ENCODE results near the gene INTS15. TPM values are rescaled to one million over a fixed set of nuclear protein-coding genes. Genes with fewer than 3 reads are reported as not detected.

Gene INTS15
- total and polyA plus RNA-seq, 9 of the 15 experiments (the other 6 are each of a cell fraction or from before 2014, with no cell fraction given): 0.52 to 28.9 (median 11.6) TPM

- H3K27ac ChIP-seq (ENCODE audit: extremely low read depth, low read depth, low read length): no peak overlapping the region
- CTCF ChIA-PET (ENCODE audit: low intra/inter-chr PET ratio): no interaction called here
- H3K79me2 ChIP-seq (ENCODE audit: control insufficient read depth, insufficient read depth, low read length): peaks cover 15% of the 10 kb centered on the region
- no peak for FAIRE-seq
- H3K4me1 ChIP-seq (replicated peaks in 1 of 2; ENCODE audit: control insufficient read depth in 2 of 2, insufficient read depth in 2 of 2, low read length in 2 of 2): peaks cover 0 to 16% of the 10 kb centered on the region in 2 experiments; a peak in 1 of 5 replicates
- H3K36me3 ChIP-seq (ENCODE audit: control insufficient read depth, insufficient read depth, low read length): peaks cover 95% of the 10 kb centered on the region
- H3K9ac ChIP-seq (ENCODE audit: insufficient read depth in 1 of 2, low read depth in 2 of 2, low read length in 2 of 2): peak overlapping the region in 1 of 2 experiments; percentile 43; a peak in 1 of 4 replicates
- H3K9me3 ChIP-seq (replicated peaks; ENCODE audit: control insufficient read depth, insufficient read depth, low read depth, low read length): peaks cover 7% of the 10 kb centered on the region
- intact Hi-C loops (cut with micrococcal nuclease): no loop called here
- WGBS (ENCODE audit: insufficient coverage, low coverage, missing lambda C conversion rate): 100% methylated on average over 4 of the region's 8 CpGs
- POLR2A ChIA-PET: interaction anchor here (0.7 kb wide), 1 partner anchor 72 kb away, joined by 3 read pairs; no protein-coding TSS in a partner anchor
- BruUV-seq (replicated peaks): no TSS peak
- no peak overlapping the region for H3K4me3 ChIP-seq
- TF ChIP-seq SIX5 (IDR thresholded peaks at IDR 0.05; ENCODE audit: borderline replicate concordance in 1 of 2, insufficient read depth in 1 of 2, low read depth in 1 of 2, low read length in 2 of 2) (no peak), MAZ (CRISPR knock-in tag; conservative IDR thresholded peaks at IDR 0.05 in 1 of 2, IDR thresholded peaks at IDR 0.05 in 1 of 2) (no peak), POLR2G (IDR thresholded peaks at IDR 0.05; ENCODE audit: low read depth, low read length) (0 out of 2 replicates have a peak, but pooled peaks have one; percentile 26)
- H2AFZ ChIP-seq (ENCODE audit: low read depth, low read length): no peak overlapping the region
- in situ Hi-C loops (cut with MboI): no loop called here
- H3K27me3 ChIP-seq (ENCODE audit: control insufficient read depth in 2 of 2, insufficient read depth in 2 of 2, low read length in 2 of 2): no peaks in the 10 kb centered on the region
- DNase-seq (ENCODE audit: extremely low read depth in 1 of 4, low spot score in 3 of 4): no peak
- ATAC-seq: peak; percentile 14; the same call in 2 of the 3 replicates
- peaks cover 2% of the 10 kb centered on the region for H3K9me1 ChIP-seq (ENCODE audit: control insufficient read depth, insufficient read depth, low read length)
- no peak overlapping the region for H3K4me2 ChIP-seq (ENCODE audit: insufficient read depth, low read length)
- no peaks in the 10 kb centered on the region for H4K20me1 ChIP-seq (replicated peaks; ENCODE audit: control insufficient read depth, insufficient read depth, low read length)
These were observed 56.6 kb downstream of the INTS15 start for GRCh38 chr7:6646465-6646864.

GRCh38 chr7:6647080-6647479 is 57.3 kb downstream of the INTS15 start:
- ChIA-PET CTCF (ENCODE audit: low intra/inter-chr PET ratio) (no interaction called here), POLR2A (no interaction called here)
- peaks cover 10% of the 10 kb centered on the region for H3K9me3 ChIP-seq (replicated peaks; ENCODE audit: control insufficient read depth, insufficient read depth, low read depth, low read length)
- peaks cover 2% of the 10 kb centered on the region for H3K9me1 ChIP-seq (ENCODE audit: control insufficient read depth, insufficient read depth, low read length)
- intact Hi-C loops (cut with micrococcal nuclease): no loop called here
- H3K4me2 ChIP-seq (ENCODE audit: insufficient read depth, low read length): no peak overlapping the region
- no peak for FAIRE-seq
- H2AFZ ChIP-seq (ENCODE audit: low read depth, low read length): no peak overlapping the region
- H3K27me3 ChIP-seq (ENCODE audit: control insufficient read depth in 2 of 2, insufficient read depth in 2 of 2, low read length in 2 of 2): no peaks in the 10 kb centered on the region
- no peak overlapping the region for H3K9ac ChIP-seq (ENCODE audit: insufficient read depth in 1 of 2, low read depth in 2 of 2, low read length in 2 of 2)
- no TSS peak for BruUV-seq (replicated peaks)
- no peaks in the 10 kb centered on the region for H4K20me1 ChIP-seq (replicated peaks; ENCODE audit: control insufficient read depth, insufficient read depth, low read length)
- H3K27ac ChIP-seq (ENCODE audit: extremely low read depth, low read depth, low read length): no peak overlapping the region
- in situ Hi-C loops (cut with MboI): no loop called here
- DNase-seq (ENCODE audit: extremely low read depth in 1 of 4, low spot score in 3 of 4): no peak
- H3K4me1 ChIP-seq (replicated peaks in 1 of 2; ENCODE audit: control insufficient read depth in 2 of 2, insufficient read depth in 2 of 2, low read length in 2 of 2): peaks cover 0 to 12% of the 10 kb centered on the region in 2 experiments; a peak in 1 of 5 replicates
- TF ChIP-seq POLR2G (IDR thresholded peaks at IDR 0.05; ENCODE audit: low read depth, low read length) (0 out of 2 replicates have a peak, but pooled peaks have one; percentile 8), RBFOX2 (IDR thresholded peaks at IDR 0.05; ENCODE audit: low read depth, low read length) (peak; percentile 27), STAT5B (CRISPR knock-in tag; IDR thresholded peaks at IDR 0.05) (no peak)
- 0 out of 3 replicates have a peak, but pooled peaks cover 9% of the 10 kb centered on the region for H3K79me2 ChIP-seq (ENCODE audit: control insufficient read depth, insufficient read depth, low read length)
- H3K4me3 ChIP-seq: no peak overlapping the region
- peaks cover 95% of the 10 kb centered on the region; the same call in 2 of the 3 replicates for H3K36me3 ChIP-seq (ENCODE audit: control insufficient read depth, insufficient read depth, low read length)
- WGBS (ENCODE audit: insufficient coverage, low coverage, missing lambda C conversion rate): 91% methylated on average over 6 of the region's 8 CpGs
- ATAC-seq: no peak

All from K562 (cell line).